NCI-H2081 (cell line): Measurements from ENCODE around the gene LTC4S.

ENCODE experiments used
- DNase-seq, 2 experiments: peaks; one replicate each; lab custom pipeline; 2025; lab: John Stamatoyannopoulos, UW

The LTC4S gene

DNA sequence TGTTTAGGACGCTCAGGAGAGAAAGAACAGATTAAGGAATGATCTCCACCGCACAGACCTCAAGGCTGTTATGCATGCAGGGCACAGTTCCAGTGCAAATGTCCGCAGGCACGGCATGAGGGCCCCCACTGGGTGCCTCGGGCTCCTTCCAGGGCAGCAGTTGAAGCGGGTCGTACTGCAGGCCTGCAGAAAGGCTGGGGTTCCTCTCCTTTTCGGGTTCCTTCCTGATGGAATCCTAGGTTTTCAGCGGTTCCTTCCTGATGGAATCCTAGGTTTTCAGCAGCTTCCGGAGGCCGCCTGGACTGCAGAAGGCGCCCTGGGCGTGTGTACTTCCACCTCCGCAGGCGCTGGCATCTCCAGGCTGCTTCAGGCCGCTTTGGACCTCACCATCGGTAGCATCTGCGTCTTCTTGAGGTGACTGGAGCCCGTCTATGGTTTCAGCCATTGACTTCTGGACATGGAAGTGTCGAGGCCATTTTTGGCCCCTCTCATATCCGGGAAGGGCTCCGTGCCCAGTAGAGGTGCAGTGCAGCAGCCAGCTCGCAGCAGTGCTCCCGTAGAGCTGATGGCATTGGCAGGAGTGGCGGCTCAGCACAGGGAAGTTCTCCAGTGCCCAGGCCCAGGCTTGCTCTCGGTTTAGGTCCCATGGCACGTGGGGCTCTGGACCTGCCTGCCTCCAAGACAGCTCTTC is 18.5 kb downstream of the LTC4S start:
- DNase-seq, result no peak

DNA sequence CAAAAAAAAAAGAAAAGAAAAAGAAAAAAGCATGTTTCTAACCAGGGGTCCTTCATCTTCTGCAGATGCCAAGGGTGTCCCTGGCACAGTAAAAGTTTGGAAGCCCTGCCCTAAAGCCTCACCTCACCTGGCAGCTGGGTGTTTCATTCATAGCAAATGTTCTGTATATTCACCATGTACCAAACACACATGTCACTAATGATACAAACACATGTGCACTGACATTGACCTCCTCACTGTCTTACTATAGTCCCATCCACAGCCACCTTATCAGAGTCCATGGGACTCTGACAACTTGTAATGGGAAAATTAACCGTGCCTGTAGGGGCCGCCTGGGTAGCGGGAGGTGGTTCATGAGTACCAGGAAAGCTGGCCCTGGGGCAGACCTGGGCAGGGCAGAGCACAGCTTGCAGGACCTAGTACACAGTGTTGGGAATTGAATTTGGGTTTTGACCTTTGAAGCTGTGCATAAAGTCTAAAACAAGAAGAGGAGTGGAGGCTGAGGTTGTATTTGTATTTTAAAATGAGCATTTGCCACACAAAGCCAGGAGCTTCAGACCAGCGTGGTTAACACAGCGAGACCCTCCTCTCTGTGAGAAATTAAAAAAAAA is 19.3 kb downstream of the LTC4S start:
- DNase-seq, result no peak

DNA sequence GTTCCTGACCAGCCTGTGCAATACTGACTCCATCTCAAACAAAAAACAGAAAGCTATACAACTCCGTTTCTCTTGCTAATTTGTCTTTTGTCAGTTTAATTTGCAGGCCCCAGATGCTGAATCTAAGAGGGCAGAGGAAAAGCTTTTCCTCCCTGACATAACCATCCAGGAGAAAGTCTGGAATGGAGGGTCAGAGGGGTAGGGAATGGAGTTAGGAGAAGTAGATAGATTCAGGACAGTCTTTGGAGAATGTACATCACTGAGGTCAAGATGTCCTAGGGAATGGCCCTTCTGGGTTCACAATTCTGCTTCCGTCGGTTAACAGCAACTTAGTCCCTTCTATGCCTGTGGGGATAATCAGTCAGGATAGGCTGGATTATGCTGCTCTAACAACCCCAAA is 20.3 kb downstream of the LTC4S start:
- DNase-seq, result no peak

DNA sequence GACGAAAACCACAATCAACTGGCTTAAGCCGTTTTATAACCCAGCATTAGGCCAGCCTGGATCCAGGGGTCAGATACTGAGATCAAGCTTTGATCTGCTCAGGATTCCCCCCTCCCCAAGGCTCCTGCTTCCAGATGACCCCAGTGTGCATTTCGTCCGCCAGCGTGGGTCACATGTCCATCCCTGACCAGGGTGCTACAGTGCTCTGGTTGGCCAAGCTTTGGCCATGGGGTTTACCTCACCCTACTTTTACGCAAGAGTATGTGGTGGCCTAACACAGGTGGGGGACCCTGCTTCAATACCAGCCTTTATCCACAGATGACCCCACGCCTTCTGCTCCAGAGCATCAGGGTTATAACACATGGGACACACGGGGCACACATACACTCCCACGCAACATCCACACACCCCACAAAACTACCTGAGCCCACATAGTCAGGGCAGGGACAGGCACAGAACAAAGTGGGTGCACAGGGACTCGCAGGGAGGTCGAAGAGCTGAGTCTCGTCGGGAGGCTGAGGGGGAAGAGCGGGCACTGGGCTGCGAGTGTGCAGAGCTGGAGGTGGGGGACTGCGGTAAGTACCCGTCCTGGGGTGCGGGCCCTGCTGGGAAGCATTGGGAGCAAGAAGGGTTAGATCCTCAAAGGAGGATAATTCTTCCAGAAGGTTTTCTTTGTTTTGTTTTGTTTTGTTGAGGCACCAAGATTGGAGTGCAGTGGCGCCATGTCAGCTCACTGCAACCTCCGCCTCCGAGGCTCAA is 21.9 kb downstream of the LTC4S start:
- no peak for DNase-seq

DNA sequence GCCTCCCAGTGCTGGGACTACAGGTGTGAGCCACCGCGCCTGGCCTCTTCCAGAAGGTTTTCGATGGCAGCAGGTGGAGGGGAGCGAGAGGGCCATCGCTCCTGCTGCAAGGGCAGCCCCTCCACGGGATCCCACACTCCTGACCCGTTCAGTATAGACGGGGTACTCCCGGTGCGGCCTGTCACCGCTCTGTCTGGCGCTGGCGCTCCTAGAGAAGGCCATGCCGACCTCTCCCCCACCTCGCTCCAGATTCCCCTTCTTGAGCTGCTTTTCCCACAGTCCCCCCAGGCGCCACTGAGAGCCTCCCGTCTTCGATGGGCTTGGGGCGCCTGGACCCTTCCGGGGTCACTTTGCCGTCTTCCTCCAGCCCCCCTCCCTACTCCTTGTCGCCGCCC is 22.6 kb downstream of the LTC4S start:
- no peak for DNase-seq

DNA sequence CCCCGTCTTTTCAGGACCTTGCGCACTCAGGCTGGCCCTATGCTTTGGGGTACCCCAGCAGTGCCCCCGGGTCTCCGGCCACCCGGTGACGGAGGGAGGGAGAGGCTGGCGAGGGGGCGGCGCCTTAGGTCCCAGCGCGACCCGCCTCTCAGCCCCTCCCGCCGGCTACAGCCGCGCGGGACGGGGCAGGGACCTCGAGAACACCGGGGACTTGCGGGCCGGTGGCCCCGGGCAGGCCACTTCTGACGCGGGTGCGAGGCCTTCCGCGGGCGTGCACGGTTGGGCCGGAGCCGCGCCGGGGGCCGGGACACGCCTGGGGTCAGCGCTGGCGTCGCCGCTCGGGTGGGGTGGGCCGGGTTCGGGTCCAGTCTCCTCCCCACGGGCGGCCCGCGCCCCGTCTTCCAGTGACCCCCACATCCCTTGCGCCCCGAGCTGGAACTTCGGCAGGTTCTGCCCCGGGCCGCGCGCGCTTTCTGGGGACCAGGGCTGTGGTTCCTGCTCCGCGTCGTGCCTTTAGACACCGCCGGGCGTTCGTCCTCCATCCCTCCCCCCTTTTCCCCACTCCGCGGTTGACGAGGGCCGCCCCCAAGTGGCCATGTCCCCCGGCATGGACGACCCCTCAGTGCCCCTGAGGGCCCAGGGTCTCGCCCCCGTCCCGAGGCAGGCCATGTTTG is 23.1 kb downstream of the LTC4S start:
- no peak for DNase-seq

DNA sequence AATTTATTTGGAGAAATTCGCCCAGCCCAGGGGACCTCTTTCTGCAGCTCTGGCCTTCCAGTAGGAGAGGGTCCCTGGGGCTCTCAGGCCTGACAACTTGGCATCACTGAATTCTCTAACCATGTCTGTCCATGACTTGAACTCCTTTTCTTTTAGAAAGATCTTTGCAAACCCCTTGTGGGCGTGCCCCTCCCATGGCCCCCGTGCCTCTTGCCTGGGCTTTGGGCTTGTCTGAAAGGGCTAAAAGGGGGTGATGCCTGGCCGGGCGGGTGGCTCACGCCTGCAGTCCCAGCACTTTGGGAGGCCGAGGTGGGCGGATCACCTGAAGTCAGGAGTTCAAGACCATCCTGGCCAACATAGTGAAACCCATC is 23.7 kb downstream of the LTC4S start:
- no peak for DNase-seq

DNA sequence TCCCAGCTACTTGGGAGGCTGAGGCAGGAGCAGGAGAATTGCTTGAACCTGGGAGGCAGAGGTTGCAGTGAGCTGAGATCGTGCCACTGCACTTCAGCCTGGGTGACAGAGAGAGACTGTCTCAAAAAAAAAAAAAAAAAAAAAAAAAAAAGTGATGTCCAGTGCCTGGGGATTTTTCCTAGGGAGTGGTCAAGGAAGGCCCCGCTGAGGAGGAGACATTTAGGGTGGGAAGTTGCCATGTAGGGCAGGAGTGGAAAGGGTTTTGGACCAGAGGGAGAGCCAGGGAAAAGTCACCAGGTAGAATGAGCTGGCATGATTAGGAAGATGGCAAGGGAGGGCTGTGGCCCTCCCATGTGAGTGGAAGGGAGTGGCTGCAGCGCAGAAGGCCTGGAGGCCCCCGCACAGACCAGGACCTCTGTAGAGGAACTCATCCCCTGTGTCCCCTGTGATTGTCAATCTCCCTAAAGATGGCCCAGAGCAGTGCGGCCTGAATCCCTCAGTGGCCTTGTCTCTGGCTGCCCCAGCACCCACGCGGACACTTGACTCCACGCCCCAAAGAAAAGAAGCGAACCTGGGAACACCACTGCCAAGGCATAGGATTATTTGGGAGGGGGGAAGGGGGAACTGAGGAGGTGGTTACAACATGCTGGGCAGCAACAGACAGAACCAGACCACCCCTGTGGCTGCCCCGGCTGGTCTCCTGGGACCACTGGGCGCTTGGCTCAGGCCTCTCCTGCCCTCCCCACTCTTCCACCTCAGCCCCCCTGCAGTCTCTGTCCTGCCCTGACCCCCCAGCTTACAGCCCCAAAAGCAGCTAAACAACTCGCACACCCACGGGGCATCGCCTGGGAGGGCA is 24.3 kb downstream of the LTC4S start:
- DNase-seq, result no peak

DNA sequence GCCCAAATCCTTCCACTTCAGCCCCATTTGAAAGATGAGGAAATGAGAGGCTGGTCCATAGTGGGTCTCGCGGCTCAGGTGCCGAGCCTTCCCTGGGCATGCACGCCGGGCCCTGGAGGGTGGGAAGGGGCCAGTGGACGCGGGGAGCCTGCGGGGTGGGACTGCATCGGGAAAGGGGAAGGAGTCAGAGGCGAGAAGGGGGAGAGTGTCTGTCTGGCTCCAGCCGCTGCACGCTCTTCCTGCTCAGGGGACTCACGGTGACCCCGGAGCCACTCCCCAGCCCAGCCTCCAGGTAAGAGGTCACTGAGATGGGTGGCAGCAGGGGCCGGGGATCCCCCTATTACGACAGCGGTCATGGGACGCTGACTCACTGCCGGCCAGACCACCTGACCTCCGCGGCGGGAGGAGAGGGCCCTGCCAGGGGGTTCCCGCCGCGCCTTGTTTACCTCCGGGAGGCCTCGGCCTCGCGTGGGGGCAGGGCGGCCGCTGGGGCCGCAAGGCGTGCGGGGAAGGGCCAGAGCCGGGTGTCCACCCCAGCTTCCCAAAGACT is 25.0 kb downstream of the LTC4S start:
- peak; percentile 33 to 58 for DNase-seq

DNA sequence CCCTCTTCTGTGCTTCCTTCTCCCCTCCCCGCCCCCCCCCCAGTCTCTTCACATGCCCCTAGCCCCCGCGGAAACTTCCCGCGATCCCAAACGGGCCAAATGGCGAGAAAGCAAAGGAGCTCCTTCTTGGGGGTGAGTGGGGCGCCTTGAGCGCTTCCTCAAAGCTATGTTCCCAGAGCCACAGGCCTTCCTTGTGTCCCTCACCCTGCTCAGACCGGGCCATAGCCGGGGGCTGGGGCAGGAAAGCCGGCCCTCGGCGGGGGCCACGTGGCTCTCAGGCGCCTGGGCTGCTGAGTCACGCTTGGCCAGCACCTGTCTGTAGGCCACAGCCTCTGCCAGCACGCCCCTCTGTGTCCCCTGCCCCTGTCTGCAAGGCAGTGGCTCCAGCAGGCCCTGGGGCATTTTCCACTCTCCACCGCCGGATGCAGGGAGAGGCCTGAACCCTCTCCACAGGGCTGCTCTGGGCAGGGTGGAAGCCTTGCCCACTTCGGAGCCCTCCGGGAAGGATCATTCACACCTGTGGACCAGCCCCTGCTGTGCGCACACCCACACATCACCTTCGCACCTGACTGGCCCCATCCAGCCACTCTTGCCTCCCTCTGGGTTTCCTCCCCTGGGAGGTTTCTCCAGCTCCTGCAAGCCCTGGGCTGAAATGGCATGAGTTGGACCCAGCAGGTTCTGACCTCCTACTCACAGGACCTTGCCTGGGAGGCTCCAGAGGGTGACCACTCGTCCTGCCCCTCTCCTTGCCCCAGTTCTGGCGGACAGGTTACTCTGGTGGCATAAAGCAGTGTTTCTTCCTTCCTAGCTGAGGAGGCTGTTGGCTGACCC is 25.7 kb downstream of the LTC4S start:
- peak in 1 of 2 experiments; percentile 57 for DNase-seq

DNA sequence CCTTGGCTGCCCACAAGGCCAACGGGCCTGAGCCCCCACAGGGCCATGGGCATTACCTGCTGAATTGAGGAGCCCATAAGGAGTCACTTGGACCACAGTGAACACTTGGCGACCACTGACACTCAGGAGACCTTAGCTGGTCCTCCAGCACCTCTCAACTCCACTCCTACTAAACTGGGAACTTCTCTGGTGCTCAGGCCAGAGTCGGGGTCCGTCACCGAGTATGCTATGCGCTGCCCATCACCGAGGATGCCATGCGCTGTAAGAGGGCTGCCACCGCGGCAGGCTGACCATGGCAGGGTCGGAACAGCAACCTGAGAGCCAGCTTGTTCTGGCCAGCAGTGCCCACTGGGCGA is 26.3 kb downstream of the LTC4S start:
- DNase-seq, result no peak

DNA sequence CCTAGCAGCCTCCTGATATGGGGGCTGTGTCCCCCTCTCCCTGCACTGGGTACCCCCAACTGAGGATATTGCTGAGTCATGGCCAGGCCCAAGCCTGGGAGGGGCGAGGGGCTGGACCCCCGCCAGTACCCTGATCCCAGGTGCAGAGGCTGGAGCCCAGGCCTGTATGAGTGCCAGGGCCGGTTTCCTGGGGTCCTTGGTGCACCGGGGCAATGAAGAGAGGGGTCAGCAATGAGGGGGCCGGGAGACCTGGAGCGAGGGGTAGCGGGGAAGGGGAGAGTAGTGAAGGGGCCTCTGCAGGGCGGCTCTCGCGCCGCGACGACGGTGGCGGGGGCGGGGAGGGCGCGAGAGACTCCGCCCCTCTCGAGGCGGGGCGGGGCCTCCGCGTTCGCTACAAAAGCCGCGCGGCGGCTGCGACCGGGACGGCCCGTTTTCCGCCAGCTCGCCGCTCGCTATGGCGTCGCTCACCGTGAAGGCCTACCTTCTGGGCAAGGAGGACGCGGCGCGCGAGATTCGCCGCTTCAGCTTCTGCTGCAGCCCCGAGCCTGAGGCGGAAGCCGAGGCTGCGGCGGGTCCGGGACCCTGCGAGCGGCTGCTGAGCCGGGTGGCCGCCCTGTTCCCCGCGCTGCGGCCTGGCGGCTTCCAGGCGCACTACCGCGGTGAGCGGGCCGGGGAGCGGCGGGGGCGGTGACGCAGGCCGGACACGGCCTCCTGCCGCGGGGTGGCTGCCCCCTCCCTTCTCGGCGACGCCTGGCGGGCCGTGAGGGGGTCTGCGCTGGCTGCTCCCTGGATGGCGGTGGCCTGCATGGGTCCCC is 26.9 kb downstream of the LTC4S start, which contains the start of gene SQSTM1:
Gene SQSTM1, plus strand, starts transcription at position 423 of the 815 bp plus-strand sequence. Its CDS starts 32 bp downstream, at position 455.
- peak; percentile 69 to 72 for DNase-seq

DNA sequence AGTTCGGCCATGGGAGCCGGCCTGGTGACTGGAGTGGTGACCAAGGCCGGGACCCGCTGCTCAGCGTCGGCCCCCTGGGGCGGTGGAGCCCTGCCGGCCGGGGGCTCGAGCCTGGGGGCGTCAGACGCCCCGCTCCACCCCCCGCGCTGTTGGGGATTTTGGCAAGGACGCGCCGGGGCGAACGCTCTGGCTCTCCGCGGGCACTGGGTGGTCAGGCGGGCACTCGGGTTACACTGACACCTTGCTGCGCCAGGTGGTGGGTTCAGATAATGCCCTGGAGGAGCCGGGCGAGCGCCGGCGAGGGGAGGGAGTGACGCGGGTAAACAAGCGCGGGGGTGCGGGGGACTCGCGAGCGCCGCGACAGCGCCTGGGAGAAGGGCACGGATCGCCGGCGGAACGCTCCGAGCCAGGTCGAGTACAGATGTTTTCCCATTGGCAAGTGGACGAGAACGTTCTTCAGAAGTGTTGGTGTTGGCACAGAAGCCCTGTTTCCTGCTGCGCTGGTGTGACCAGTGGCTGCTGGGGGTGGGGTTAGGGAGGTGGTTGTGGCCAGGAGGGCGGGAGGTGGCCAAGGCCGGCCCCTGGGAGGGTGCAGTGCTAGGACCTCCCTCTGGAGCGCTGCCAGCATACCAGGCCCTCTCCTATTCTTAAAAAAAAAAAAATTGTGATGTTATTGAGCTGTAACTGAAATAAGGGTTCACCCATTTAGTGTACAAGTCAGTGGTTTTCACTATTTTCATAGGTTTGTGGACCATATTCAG is 27.7 kb downstream of the LTC4S start:
- DNase-seq, result peak; percentile 76 to 81

DNA sequence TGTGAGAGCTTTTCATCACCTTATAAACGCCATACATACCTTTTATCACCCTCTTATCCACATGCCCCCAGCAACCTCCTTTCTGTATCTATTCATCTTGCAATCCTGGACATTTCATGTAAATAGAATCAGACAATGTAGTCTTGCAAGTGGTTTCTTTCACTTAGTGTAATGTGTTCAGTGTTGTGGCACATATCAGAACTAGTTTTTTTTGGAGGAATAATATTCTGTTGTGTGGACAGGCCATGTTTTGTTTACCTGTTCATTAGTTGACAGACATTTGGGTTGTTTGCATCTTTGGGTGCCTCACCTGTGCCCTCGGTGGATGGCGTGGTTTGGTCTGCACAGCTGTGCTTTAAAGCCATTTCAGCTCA is 28.3 kb downstream of the LTC4S start:
- DNase-seq, result no peak

DNA sequence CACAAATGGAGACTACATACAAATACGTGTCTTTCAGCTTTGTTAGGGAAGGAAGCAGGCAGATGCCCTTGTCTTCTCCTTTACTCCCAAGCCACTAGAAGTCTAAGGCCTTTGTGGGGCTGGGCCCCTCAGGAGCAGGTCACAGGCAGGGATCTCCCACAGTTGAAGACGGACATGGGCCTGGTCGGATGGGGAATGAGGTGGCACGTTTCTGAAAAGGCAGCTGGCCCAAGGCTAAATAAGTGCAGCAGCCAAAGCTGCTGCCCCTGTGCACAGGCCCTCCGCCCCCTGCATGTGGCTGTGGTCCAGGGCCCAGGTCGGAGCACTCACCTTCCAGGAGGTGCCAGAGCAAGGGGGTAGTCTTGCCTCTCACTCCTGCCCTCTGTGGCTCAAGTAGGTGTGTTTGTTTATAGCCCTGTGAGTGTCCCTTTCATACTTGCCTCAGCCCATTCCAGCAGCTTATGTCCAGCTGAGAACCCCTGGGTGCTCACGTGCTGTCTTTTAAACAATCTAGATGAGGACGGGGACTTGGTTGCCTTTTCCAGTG is 28.7 kb downstream of the LTC4S start:
- no peak for DNase-seq

DNA sequence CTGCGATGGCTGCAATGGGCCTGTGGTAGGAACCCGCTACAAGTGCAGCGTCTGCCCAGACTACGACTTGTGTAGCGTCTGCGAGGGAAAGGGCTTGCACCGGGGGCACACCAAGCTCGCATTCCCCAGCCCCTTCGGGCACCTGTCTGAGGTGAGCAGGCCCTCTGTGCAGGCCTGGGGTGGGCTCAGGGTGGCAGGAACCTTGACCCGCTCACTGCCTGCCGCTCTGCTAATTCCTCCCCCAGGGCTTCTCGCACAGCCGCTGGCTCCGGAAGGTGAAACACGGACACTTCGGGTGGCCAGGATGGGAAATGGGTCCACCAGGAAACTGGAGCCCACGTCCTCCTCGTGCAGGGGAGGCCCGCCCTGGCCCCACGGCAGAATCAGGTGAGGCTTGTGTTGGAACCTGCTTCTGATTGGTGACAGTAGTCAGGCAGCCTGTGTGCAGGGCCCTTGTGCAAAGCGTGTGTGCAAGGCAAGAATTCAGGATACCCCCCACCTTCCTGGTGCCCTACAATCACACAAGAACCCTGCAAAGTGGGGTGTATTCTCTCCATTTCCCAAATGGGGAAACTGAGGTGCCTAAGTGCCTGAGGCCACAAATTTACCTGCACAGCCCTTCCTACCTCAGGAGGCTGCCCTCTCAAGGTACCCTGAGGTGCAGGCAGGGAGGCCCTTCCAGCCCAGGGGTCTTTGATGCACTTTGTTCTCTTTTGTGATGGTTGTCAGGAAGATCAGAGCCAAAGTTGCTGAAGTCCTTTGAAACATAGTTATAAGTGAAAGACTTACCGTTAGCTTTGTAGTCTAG is 30.4 kb downstream of the LTC4S start:
- no peak for DNase-seq

DNA sequence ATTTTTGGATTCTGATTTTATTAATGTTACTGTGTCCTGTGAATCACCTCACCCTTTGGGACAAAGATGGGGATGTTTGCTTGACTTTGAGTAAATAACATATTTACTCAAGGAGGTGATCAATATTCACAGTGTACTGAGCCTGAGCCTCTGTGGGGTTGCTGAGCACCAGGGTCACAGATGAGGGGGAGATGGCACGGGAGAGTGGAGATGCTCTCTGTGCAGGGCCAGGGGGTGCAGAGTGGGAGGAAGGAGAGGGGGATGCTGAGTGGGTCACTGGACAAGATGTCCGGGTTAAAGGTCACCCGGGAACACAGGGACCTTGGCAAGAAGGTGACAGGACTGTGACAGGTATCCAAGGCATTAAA is 30.9 kb downstream of the LTC4S start:
- no peak for DNase-seq

DNA sequence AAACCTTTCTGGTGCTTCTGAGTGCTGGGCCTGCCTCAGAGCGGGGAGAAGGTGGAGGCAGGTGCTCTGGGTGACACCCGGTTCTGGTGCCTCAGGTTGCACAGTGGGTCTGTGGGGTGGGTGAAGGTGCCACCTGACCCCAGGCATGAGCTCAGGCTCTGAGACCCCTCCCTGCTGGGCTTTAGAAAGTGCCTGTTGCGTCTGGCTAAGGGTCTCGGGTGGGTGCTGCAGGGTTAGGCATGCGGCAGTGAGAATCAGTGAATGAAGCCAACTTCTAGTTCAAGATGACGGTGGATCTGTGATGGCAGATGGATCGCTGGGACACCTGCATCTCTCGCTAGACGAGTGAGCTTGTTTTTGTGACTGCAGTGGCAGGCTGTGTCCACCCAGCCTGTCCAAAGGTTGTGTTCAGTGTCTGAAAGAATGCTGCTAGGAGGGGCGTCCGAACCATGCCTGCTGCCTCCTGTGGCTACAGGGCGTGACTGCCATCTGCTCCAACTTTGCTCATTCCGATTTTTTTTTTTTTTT is 31.9 kb downstream of the LTC4S start:
- DNase-seq, result no peak
